HEK293 (cell line): ENCODE measurements around the gene CDKL5.

Experiments
- CTCF ChIA-PET: fragments of 350-600 bp; formaldehyde crosslinking; extraction: SDS; loops from one replicate; lab custom pipeline; 2021; ENCODE audit warnings: antibody characterized with exemption; lab: Yijun Ruan, JAX
- POLR2A ChIA-PET: fragments of 300-600 bp; formaldehyde crosslinking; extraction: SDS; loops from one replicate; lab custom pipeline; 2020; ENCODE audit warnings: antibody characterized with exemption, inconsistent platforms; lab: Yijun Ruan, JAX
- H3K27ac ChIP-seq: fragments of 200-500 bp; sonication (Bioruptor generic); 2 replicates; pipeline ENCODE4 v1.5.1; 2014; ENCODE audit warnings: low read depth, low read length, control low read depth, inconsistent platforms; ENCODE audit errors: extremely low read depth
- H3K36me3 ChIP-seq, 2 experiments: fragments of 200-500 bp in 1 of 2; sonication (Bioruptor generic) in 1 of 2; 1 replicate in 1 of 2; 2 replicates in 1 of 2; pipeline ENCODE4 v1.5.1; 2014 to 2017; ENCODE audit warnings: inconsistent platforms in 2 of 2, low read length in 2 of 2; ENCODE audit not compliant: control insufficient read depth in 2 of 2, insufficient read depth in 1 of 2
- H3K4me1 ChIP-seq: fragments of 200-500 bp; sonication (Bioruptor generic); 2 replicates; pipeline ENCODE4 v1.5.1; 2014; ENCODE audit warnings: mild to moderate bottlenecking, low read length, inconsistent platforms; ENCODE audit not compliant: control insufficient read depth, insufficient read depth
- H3K4me3 ChIP-seq: 2 replicates; pipeline ENCODE4 v1.5.1; 2011; ENCODE audit warnings: low read depth, mild to moderate bottlenecking, control low read depth, low read length, moderate library complexity
- H3K9me3 ChIP-seq: fragments of 200-500 bp; sonication (Bioruptor generic); 2 replicates; pipeline ENCODE4 v1.5.1; 2014; ENCODE audit warnings: low read depth, low read length, inconsistent platforms; ENCODE audit not compliant: control insufficient read depth, insufficient read depth
- BCL11A ChIP-seq: fragments of 450-650 bp; formaldehyde crosslinking; IDR thresholded peaks from 2 replicates; pipeline ENCODE4 v1.5.1; 2016; ENCODE audit warnings: low read depth, missing biosample characterization, missing genetic modification characterization
- PRDM1 ChIP-seq: fragments of 450-650 bp; formaldehyde crosslinking; IDR thresholded peaks from 2 replicates; pipeline ENCODE4; 2016; ENCODE audit warnings: missing biosample characterization, missing genetic modification characterization
- ZBTB21 ChIP-seq: fragments of 450-650 bp; formaldehyde crosslinking; IDR thresholded peaks from 2 replicates; pipeline ENCODE4 v1.5.1; 2017; ENCODE audit warnings: missing biosample characterization, missing genetic modification characterization
- ZBTB7A ChIP-seq: fragments of 450-650 bp; formaldehyde crosslinking; IDR thresholded peaks from 2 replicates; pipeline ENCODE4 v1.5.1; 2016; ENCODE audit warnings: low read depth, missing biosample characterization, missing genetic modification characterization
- ZFP41 ChIP-seq: fragments of 450-650 bp; formaldehyde crosslinking; IDR thresholded peaks from 2 replicates; pipeline ENCODE4 v1.5.1; 2016; ENCODE audit warnings: missing biosample characterization, missing genetic modification characterization, borderline replicate concordance
- ZNF112 ChIP-seq: fragments of 450-650 bp; formaldehyde crosslinking; IDR thresholded peaks from 2 replicates; pipeline ENCODE4 v1.5.0; 2017; ENCODE audit warnings: missing biosample characterization, missing genetic modification characterization
- ZNF266 ChIP-seq: fragments of 450-650 bp; formaldehyde crosslinking; IDR thresholded peaks from 2 replicates; pipeline ENCODE4 v1.5.1; 2016; ENCODE audit warnings: missing biosample characterization, missing genetic modification characterization, low read depth
- ZNF433 ChIP-seq: fragments of 450-650 bp; formaldehyde crosslinking; IDR thresholded peaks from 2 replicates; pipeline ENCODE4 v1.5.1; 2016; ENCODE audit warnings: missing biosample characterization, missing genetic modification characterization, low read depth
- ZNF510 ChIP-seq: fragments of 450-650 bp; formaldehyde crosslinking; IDR thresholded peaks from 2 replicates; pipeline ENCODE4 v1.5.1; 2018; ENCODE audit warnings: mild to moderate bottlenecking, missing genetic modification characterization, missing biosample characterization; ENCODE audit not compliant: insufficient replicate concordance
- ZNF600 ChIP-seq: fragments of 450-650 bp; formaldehyde crosslinking; IDR thresholded peaks from 2 replicates; pipeline ENCODE4 v1.5.1; 2016; ENCODE audit warnings: missing biosample characterization, missing genetic modification characterization
- ZNF658 ChIP-seq: fragments of 450-650 bp; formaldehyde crosslinking; IDR thresholded peaks from 2 replicates; pipeline ENCODE4; 2016; ENCODE audit warnings: missing biosample characterization, missing genetic modification characterization
- ZNF747 ChIP-seq: fragments of 450-650 bp; formaldehyde crosslinking; IDR thresholded peaks from 2 replicates; pipeline ENCODE4 v1.5.1; 2016; ENCODE audit warnings: missing biosample characterization, missing genetic modification characterization
- ZNF76 ChIP-seq: fragments of 450-650 bp; formaldehyde crosslinking; IDR thresholded peaks from 2 replicates; pipeline ENCODE4; 2016; ENCODE audit warnings: low read depth, missing biosample characterization, missing genetic modification characterization, borderline replicate concordance
- ZNF777 ChIP-seq: fragments of 450-650 bp; formaldehyde crosslinking; IDR thresholded peaks from 2 replicates; pipeline ENCODE4 v1.5.1; 2017; ENCODE audit warnings: missing biosample characterization, missing genetic modification characterization, borderline replicate concordance
- ZSCAN4 ChIP-seq: fragments of 450-650 bp; formaldehyde crosslinking; IDR thresholded peaks from 2 replicates; pipeline ENCODE4 v1.5.1; 2017; ENCODE audit warnings: missing biosample characterization, missing genetic modification characterization
- TF ChIP-seq, protein P1 (sequence below): fragments of 450-650 bp; formaldehyde crosslinking; IDR thresholded peaks from 2 replicates; pipeline ENCODE4 v1.5.1; 2016; ENCODE audit warnings: missing biosample characterization, missing genetic modification characterization, borderline replicate concordance
- TF ChIP-seq, protein P2 (sequence below): fragments of 450-650 bp; formaldehyde crosslinking; IDR thresholded peaks from 2 replicates; pipeline ENCODE4 v1.5.1; 2016; ENCODE audit warnings: missing biosample characterization, missing genetic modification characterization
- TF ChIP-seq, protein P3 (sequence below): fragments of 450-650 bp; formaldehyde crosslinking; IDR thresholded peaks from 2 replicates; pipeline ENCODE4; 2016; ENCODE audit warnings: missing biosample characterization, missing genetic modification characterization
- TF ChIP-seq, protein P4 (sequence below): fragments of 450-650 bp; formaldehyde crosslinking; IDR thresholded peaks from 2 replicates; pipeline ENCODE4 v1.5.1; 2016; ENCODE audit warnings: missing biosample characterization, missing genetic modification characterization
- TF ChIP-seq, protein P5 (sequence below): fragments of 450-650 bp; formaldehyde crosslinking; IDR thresholded peaks from 2 replicates; pipeline ENCODE4 v1.5.1; 2016; ENCODE audit warnings: missing biosample characterization, missing genetic modification characterization, borderline replicate concordance

The CDKL5 gene

DNA sequence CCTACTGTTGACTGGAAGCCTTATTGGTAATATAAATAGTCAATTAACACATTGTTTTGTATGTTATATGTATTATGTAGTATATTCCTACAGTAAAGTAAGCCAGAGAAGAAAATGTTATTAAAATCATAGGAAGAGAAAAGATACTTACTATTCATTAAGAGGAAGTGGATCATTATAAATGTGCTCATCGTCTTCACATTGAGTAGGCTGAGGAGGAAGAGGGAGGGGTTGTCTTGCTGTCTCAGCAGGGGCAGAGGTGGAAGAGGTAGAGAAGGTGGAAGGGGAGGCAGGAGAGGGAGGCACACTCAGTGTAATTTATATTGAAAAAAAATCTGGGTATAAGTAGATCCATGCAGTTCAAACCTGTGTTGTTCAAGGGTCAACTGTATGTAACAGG lies 10.6 kb downstream of the CDKL5 start (continued):
- TF ChIP-seq, protein P1, sequence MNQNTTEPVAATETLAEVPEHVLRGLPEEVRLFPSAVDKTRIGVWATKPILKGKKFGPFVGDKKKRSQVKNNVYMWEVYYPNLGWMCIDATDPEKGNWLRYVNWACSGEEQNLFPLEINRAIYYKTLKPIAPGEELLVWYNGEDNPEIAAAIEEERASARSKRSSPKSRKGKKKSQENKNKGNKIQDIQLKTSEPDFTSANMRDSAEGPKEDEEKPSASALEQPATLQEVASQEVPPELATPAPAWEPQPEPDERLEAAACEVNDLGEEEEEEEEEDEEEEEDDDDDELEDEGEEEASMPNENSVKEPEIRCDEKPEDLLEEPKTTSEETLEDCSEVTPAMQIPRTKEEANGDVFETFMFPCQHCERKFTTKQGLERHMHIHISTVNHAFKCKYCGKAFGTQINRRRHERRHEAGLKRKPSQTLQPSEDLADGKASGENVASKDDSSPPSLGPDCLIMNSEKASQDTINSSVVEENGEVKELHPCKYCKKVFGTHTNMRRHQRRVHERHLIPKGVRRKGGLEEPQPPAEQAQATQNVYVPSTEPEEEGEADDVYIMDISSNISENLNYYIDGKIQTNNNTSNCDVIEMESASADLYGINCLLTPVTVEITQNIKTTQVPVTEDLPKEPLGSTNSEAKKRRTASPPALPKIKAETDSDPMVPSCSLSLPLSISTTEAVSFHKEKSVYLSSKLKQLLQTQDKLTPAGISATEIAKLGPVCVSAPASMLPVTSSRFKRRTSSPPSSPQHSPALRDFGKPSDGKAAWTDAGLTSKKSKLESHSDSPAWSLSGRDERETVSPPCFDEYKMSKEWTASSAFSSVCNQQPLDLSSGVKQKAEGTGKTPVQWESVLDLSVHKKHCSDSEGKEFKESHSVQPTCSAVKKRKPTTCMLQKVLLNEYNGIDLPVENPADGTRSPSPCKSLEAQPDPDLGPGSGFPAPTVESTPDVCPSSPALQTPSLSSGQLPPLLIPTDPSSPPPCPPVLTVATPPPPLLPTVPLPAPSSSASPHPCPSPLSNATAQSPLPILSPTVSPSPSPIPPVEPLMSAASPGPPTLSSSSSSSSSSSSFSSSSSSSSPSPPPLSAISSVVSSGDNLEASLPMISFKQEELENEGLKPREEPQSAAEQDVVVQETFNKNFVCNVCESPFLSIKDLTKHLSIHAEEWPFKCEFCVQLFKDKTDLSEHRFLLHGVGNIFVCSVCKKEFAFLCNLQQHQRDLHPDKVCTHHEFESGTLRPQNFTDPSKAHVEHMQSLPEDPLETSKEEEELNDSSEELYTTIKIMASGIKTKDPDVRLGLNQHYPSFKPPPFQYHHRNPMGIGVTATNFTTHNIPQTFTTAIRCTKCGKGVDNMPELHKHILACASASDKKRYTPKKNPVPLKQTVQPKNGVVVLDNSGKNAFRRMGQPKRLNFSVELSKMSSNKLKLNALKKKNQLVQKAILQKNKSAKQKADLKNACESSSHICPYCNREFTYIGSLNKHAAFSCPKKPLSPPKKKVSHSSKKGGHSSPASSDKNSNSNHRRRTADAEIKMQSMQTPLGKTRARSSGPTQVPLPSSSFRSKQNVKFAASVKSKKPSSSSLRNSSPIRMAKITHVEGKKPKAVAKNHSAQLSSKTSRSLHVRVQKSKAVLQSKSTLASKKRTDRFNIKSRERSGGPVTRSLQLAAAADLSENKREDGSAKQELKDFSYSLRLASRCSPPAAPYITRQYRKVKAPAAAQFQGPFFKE: no peak
- no peak for TF ChIP-seq ZNF76 (tag by site-specific recombination)
- no peak for TF ChIP-seq ZBTB21 (tag by site-specific recombination)
- no peak for TF ChIP-seq ZSCAN4 (tag by site-specific recombination)
- no peak for TF ChIP-seq ZNF510 (tag by site-specific recombination)
- TF ChIP-seq PRDM1 (tag by site-specific recombination): no peak
- TF ChIP-seq, protein P2, sequence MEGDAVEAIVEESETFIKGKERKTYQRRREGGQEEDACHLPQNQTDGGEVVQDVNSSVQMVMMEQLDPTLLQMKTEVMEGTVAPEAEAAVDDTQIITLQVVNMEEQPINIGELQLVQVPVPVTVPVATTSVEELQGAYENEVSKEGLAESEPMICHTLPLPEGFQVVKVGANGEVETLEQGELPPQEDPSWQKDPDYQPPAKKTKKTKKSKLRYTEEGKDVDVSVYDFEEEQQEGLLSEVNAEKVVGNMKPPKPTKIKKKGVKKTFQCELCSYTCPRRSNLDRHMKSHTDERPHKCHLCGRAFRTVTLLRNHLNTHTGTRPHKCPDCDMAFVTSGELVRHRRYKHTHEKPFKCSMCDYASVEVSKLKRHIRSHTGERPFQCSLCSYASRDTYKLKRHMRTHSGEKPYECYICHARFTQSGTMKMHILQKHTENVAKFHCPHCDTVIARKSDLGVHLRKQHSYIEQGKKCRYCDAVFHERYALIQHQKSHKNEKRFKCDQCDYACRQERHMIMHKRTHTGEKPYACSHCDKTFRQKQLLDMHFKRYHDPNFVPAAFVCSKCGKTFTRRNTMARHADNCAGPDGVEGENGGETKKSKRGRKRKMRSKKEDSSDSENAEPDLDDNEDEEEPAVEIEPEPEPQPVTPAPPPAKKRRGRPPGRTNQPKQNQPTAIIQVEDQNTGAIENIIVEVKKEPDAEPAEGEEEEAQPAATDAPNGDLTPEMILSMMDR (tag by site-specific recombination): no peak
- TF ChIP-seq ZBTB7A (tag by site-specific recombination): no peak
- TF ChIP-seq, protein P3, sequence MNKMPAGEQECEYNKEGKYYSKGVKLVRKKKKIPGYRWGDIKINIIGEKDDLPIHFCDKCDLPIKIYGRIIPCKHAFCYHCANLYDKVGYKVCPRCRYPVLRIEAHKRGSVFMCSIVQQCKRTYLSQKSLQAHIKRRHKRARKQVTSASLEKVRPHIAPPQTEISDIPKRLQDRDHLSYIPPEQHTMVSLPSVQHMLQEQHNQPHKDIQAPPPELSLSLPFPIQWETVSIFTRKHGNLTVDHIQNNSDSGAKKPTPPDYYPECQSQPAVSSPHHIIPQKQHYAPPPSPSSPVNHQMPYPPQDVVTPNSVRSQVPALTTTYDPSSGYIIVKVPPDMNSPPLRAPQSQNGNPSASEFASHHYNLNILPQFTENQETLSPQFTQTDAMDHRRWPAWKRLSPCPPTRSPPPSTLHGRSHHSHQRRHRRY (tag by site-specific recombination): no peak
- no peak for TF ChIP-seq ZFP41
- TF ChIP-seq, protein P4, sequence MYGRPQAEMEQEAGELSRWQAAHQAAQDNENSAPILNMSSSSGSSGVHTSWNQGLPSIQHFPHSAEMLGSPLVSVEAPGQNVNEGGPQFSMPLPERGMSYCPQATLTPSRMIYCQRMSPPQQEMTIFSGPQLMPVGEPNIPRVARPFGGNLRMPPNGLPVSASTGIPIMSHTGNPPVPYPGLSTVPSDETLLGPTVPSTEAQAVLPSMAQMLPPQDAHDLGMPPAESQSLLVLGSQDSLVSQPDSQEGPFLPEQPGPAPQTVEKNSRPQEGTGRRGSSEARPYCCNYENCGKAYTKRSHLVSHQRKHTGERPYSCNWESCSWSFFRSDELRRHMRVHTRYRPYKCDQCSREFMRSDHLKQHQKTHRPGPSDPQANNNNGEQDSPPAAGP (tag by site-specific recombination): no peak

DNA sequence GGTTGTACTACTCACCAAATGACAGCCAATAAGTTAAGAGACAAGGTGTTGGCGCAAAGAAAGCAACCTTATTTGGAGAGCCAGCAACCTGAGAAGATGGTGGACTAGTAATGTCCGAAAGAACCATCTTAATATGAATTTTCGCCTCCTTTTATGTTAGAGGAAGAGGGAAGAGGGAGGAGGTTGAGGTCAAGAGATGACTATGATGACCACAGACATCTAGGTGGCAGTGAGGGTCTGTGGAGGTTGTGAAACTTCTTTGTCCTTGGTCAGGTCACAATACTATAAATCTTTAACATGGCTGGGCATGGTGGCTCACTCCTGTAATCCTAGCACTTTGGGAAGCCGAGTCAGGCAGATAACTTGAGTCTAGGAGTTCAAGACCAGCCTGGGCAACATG lies 15.4 kb downstream of the CDKL5 start:
- no peaks in the 10 kb centered on the region for H3K9me3 ChIP-seq
- TF ChIP-seq, protein P5, sequence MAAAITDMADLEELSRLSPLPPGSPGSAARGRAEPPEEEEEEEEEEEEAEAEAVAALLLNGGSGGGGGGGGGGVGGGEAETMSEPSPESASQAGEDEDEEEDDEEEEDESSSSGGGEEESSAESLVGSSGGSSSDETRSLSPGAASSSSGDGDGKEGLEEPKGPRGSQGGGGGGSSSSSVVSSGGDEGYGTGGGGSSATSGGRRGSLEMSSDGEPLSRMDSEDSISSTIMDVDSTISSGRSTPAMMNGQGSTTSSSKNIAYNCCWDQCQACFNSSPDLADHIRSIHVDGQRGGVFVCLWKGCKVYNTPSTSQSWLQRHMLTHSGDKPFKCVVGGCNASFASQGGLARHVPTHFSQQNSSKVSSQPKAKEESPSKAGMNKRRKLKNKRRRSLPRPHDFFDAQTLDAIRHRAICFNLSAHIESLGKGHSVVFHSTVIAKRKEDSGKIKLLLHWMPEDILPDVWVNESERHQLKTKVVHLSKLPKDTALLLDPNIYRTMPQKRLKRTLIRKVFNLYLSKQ (tag by site-specific recombination): no peak
- TF ChIP-seq ZNF747 (tag by site-specific recombination) (no peak), ZNF266 (tag by site-specific recombination) (no peak), ZNF433 (tag by site-specific recombination) (no peak), ZNF112 (no peak), ZNF777 (no peak), BCL11A (tag by site-specific recombination) (no peak), ZNF600 (tag by site-specific recombination) (no peak), ZNF658 (tag by site-specific recombination) (no peak)
- ChIA-PET POLR2A (no interaction called here), CTCF (no interaction called here)
- H3K36me3 ChIP-seq: no peaks in the 10 kb centered on the region
- no peaks in the 10 kb centered on the region for H3K4me1 ChIP-seq
- no peak overlapping the region for H3K27ac ChIP-seq
- H3K4me3 ChIP-seq: no peak overlapping the region
